Activated CD4-positive, CD25-positive, alpha-beta regulatory T cell treated with anti-CD3 and anti-CD28 coated beads, Interleukin-2, amount 50 U/mL, for 16 hours (primary cell): Measurements from ENCODE around the gene LCT.

Source experiments
- DNase-seq: peaks from one replicate; pipeline ENCODE4 v3.0.0-alpha.2; 2020; ENCODE audit warnings: low read depth, low spot score

LCT gene

DNA sequence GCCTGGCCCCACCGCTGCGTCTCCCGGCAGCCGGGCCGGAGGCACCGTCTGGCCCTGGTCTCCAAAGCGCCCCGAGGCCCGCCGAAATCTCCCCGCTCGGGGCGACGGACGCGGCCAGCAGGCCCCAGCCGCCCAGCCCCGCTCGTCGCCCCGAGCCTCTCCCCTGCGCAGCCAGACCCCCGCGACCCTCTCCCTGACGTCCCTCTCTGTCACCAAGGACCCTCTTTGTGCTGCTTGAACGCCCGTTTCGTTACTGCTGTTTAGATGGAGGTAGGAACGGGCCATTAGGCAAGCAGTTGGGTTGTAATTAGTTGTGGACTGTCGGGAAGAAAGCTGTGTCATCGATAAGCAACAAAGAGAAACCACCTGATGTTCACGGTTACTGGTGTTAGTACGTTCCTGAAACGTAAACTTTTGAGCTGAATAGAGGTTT lies 94.6 kb downstream of the LCT start:
- peak; percentile 17 for DNase-seq

GRCh38 chr2:135741395-135742324 lies 95.3 kb downstream of the LCT start, which contains the start of gene UBXN4:
Gene UBXN4 (plus strand): TSS chr2:135741855. CDS start chr2:135741930, 75 bp downstream.
- peak; percentile 93 for DNase-seq

GRCh38 chr2:135741043-135741394 lies 96.0 kb downstream of the LCT start:
- no peak for DNase-seq

DNA sequence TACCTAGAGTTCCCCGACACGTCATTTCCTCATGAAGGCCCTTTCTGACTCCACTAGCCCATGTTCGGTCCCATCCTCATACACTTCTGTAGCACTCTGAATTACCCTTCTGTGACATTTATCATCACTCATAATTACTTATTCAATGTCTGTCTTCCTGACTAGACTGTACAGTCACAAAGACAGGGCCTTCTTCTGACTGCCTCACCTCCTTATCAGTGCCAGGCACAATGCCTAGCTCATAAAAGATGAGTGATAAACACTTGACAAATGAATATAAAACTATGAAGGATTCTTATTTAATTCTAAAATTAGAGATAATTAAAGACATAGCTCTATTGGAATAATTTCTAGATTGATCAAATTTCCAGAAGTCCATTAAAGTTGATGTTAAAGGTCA lies 96.8 kb downstream of the LCT start:
- no peak for DNase-seq
